ENCODE data around the gene ARID3A. TPM values are rescaled to one million over a fixed set of nuclear protein-coding genes. Genes with fewer than 3 reads are reported as not detected.

ARID3A gene
- total and polyA plus RNA-seq, 2 donors (not counting 3 experiments of a cell fraction or from before 2014, with no cell fraction given): 5.4 to 13.2 TPM

- H3K36me3 ChIP-seq (ENCODE audit: control insufficient read depth in 2 of 2, extremely low read depth in 1 of 2, insufficient read depth in 2 of 2, low read length in 2 of 2): peaks cover 8 to 28% of the 10 kb centered on the region in 2 experiments
- ChIA-PET POLR2A (no interaction called here), CTCF (no interaction called here)
Observed at GRCh38 chr19:888581-889385, 37.1 kb upstream of the ARID3A start.

DNA sequence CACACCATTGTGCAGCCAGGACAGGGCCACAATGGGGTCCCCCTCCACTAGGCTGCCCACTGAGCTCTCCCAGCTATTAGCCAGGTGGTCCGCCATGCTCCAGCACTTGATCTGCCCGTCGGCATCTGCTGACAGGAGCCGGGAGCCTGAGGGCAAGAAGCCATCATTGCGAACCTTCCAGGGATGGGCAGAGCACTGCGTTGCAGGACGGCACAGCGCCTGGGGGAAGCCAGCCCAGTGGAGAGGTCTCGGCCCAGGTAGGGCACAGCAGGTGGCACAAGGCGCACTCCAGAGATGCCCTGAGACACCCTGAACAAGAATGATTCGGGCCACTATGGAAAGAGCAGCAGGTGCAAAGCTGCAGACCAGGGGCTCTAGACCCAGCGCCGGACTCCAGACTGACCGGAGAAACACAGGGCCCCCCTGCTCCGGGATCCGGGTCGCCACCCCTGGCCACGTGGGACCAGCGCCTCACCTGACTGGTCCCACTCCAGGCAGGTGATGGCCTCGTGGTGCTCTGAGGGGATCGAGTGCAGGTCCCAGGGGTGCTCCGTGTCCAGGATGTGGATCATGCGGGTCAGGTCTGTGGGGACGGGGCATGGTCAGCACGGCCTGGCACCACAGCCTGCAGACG is 36.1 kb upstream of the ARID3A start:
- Histone ChIP-seq H3K4me3 (replicated peaks in 1 of 3; ENCODE audit: insufficient read depth in 1 of 3, low read depth in 1 of 3, low read length in 3 of 3) (no peak overlapping the region), H3K4me2 (ENCODE audit: insufficient read depth, low read length) (no peak overlapping the region), H2AFZ (ENCODE audit: low read depth, low read length) (no peak overlapping the region), H3K27me3 (ENCODE audit: control insufficient read depth in 2 of 2, insufficient read depth in 2 of 2, low read length in 2 of 2) (no peaks in the 10 kb centered on the region), H3K9me3 (replicated peaks; ENCODE audit: control insufficient read depth, insufficient read depth, low read length) (no peaks in the 10 kb centered on the region), H3K79me2 (ENCODE audit: control insufficient read depth, insufficient read depth, low read length) (peaks cover 5% of the 10 kb centered on the region), H3K9ac (replicated peaks; ENCODE audit: extremely low read depth, insufficient read depth, low read length) (no peak overlapping the region), H3K27ac (ENCODE audit: insufficient read depth, low read depth, low read length) (no peak overlapping the region), H3K9me1 (replicated peaks; ENCODE audit: control insufficient read depth, extremely low read depth, insufficient read depth, low read length) (no peaks in the 10 kb centered on the region), H4K20me1 (replicated peaks; ENCODE audit: control insufficient read depth, extremely low read depth, insufficient read depth, low read length) (no peaks in the 10 kb centered on the region), H3K36me3 (ENCODE audit: control insufficient read depth in 2 of 2, extremely low read depth in 1 of 2, insufficient read depth in 2 of 2, low read length in 2 of 2) (peaks cover 8 to 28% of the 10 kb centered on the region in 2 experiments), H3K4me1 (ENCODE audit: control insufficient read depth, extremely low read depth, insufficient read depth, low read length) (no peaks in the 10 kb centered on the region)
- ChIA-PET CTCF (no interaction called here), POLR2A (no interaction called here)
- dilution Hi-C loops (cut with MboI; ENCODE audit: extremely low pct_ligation_motif_present, low sequenced_read_pairs) (no loop called here), intact Hi-C loops (cut with micrococcal nuclease) (no loop called here)
- FAIRE-seq (no peak), DNase-seq (ENCODE audit: low read depth, low spot score) (no peak)
- no TSS peak for BruUV-seq (replicated peaks)
- TF ChIP-seq POLR2AphosphoS5 (IDR thresholded peaks at IDR 0.05; ENCODE audit: insufficient read depth, low read depth, low read length): no peak
- TF ChIP-seq EZH2 (IDR thresholded peaks at IDR 0.05; ENCODE audit: borderline replicate concordance, low read depth, low read length, severe bottlenecking): no peak
- TF ChIP-seq MYC (IDR thresholded peaks at IDR 0.05; ENCODE audit: low read depth, low read length): no peak
- TF ChIP-seq JUN (IDR thresholded peaks at IDR 0.05; ENCODE audit: borderline replicate concordance, insufficient read depth, insufficient read length, low read depth): no peak
- no peak for TF ChIP-seq GATA2 (IDR thresholded peaks at IDR 0.05; ENCODE audit: insufficient read depth, insufficient read length, low read depth, low read length)
- TF ChIP-seq FOS (IDR thresholded peaks at IDR 0.05; ENCODE audit: borderline replicate concordance, insufficient read depth, low read length): no peak
- TF ChIP-seq MAX (IDR thresholded peaks at IDR 0.05; ENCODE audit: insufficient read depth, insufficient read length): no peak
- TF ChIP-seq, protein P1, sequence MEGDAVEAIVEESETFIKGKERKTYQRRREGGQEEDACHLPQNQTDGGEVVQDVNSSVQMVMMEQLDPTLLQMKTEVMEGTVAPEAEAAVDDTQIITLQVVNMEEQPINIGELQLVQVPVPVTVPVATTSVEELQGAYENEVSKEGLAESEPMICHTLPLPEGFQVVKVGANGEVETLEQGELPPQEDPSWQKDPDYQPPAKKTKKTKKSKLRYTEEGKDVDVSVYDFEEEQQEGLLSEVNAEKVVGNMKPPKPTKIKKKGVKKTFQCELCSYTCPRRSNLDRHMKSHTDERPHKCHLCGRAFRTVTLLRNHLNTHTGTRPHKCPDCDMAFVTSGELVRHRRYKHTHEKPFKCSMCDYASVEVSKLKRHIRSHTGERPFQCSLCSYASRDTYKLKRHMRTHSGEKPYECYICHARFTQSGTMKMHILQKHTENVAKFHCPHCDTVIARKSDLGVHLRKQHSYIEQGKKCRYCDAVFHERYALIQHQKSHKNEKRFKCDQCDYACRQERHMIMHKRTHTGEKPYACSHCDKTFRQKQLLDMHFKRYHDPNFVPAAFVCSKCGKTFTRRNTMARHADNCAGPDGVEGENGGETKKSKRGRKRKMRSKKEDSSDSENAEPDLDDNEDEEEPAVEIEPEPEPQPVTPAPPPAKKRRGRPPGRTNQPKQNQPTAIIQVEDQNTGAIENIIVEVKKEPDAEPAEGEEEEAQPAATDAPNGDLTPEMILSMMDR (IDR thresholded peaks at IDR 0.05; ENCODE audit: extremely low read depth in 1 of 2, insufficient read depth in 1 of 2, low read depth in 1 of 2, low read length in 2 of 2): no peak
- no peak for TF ChIP-seq POLR2A (IDR thresholded peaks at IDR 0.05; ENCODE audit: low read depth, low read length)

More at GRCh38 chr19:888581-889385, 37.1 kb upstream of the ARID3A start:
- intact Hi-C loops (cut with micrococcal nuclease) (no loop called here), dilution Hi-C loops (cut with MboI; ENCODE audit: extremely low pct_ligation_motif_present, low sequenced_read_pairs) (no loop called here)
- H3K9me1 ChIP-seq (replicated peaks; ENCODE audit: control insufficient read depth, extremely low read depth, insufficient read depth, low read length): no peaks in the 10 kb centered on the region
- no peak for FAIRE-seq
- H3K4me1 ChIP-seq (ENCODE audit: control insufficient read depth, extremely low read depth, insufficient read depth, low read length): no peaks in the 10 kb centered on the region
- no peak overlapping the region for H2AFZ ChIP-seq (ENCODE audit: low read depth, low read length)
- no peaks in the 10 kb centered on the region for H4K20me1 ChIP-seq (replicated peaks; ENCODE audit: control insufficient read depth, extremely low read depth, insufficient read depth, low read length)
- H3K27me3 ChIP-seq (ENCODE audit: control insufficient read depth in 2 of 2, insufficient read depth in 2 of 2, low read length in 2 of 2): no peaks in the 10 kb centered on the region
- no peaks in the 10 kb centered on the region for H3K9me3 ChIP-seq (replicated peaks; ENCODE audit: control insufficient read depth, insufficient read depth, low read length)
- H3K79me2 ChIP-seq (ENCODE audit: control insufficient read depth, insufficient read depth, low read length): peaks cover 5% of the 10 kb centered on the region
- BruUV-seq (replicated peaks): no TSS peak
- H3K4me2 ChIP-seq (ENCODE audit: insufficient read depth, low read length): no peak overlapping the region
- H3K4me3 ChIP-seq (replicated peaks in 1 of 3; ENCODE audit: insufficient read depth in 1 of 3, low read depth in 1 of 3, low read length in 3 of 3): no peak overlapping the region
- H3K9ac ChIP-seq (replicated peaks; ENCODE audit: extremely low read depth, insufficient read depth, low read length): no peak overlapping the region
- TF ChIP-seq MYC (IDR thresholded peaks at IDR 0.05; ENCODE audit: low read depth, low read length) (no peak), POLR2AphosphoS5 (IDR thresholded peaks at IDR 0.05; ENCODE audit: insufficient read depth, low read depth, low read length) (no peak), MAX (IDR thresholded peaks at IDR 0.05; ENCODE audit: insufficient read depth, insufficient read length) (no peak), GATA2 (IDR thresholded peaks at IDR 0.05; ENCODE audit: insufficient read depth, insufficient read length, low read depth, low read length) (no peak), JUN (IDR thresholded peaks at IDR 0.05; ENCODE audit: borderline replicate concordance, insufficient read depth, insufficient read length, low read depth) (no peak)
- DNase-seq (ENCODE audit: low read depth, low spot score): no peak
- no peak overlapping the region for H3K27ac ChIP-seq (ENCODE audit: insufficient read depth, low read depth, low read length)
